Immature natural killer cell (primary cell): ENCODE measurements around the gene CACNA1D. TPM values are rescaled to one million over a fixed set of nuclear protein-coding genes. Genes with fewer than 3 reads are reported as not detected.

Experiments used
- DNase-seq, 3 donors: peaks; one replicate each; pipeline ENCODE4 v3.0.0; 2022; ENCODE audit warnings: mixed read lengths in 1 of 3
- H3K27ac Mint-ChIP-seq, 6 donors: one replicate each; pipeline ENCODE4 v1.8.0; 2020; ENCODE audit warnings: mixed read lengths in 6 of 6, mild to moderate bottlenecking in 5 of 6, inconsistent platforms in 4 of 6, moderate library complexity in 3 of 6
- H3K27me3 Mint-ChIP-seq, 3 donors: one replicate each; pipeline ENCODE4 v1.8.0; 2020 to 2021; ENCODE audit warnings: low read depth in 3 of 3, mild to moderate bottlenecking in 3 of 3, mixed read lengths in 3 of 3, moderate library complexity in 3 of 3, inconsistent platforms in 1 of 3
- H3K36me3 Mint-ChIP-seq, 3 donors: one replicate each; pipeline ENCODE4 v1.8.0; 2020; ENCODE audit warnings: mixed read lengths in 3 of 3, inconsistent platforms in 2 of 3, mild to moderate bottlenecking in 2 of 3
- H3K4me1 Mint-ChIP-seq, 2 donors: one replicate each; pipeline ENCODE4 v1.8.0; 2020; ENCODE audit warnings: inconsistent platforms in 2 of 2, mild to moderate bottlenecking in 2 of 2, mixed read lengths in 2 of 2, moderate library complexity in 1 of 2
- H3K4me3 Mint-ChIP-seq, 5 donors: one replicate each; pipeline ENCODE4 v1.8.0; 2020; ENCODE audit warnings: mild to moderate bottlenecking in 5 of 5, mixed read lengths in 5 of 5, inconsistent platforms in 3 of 5, moderate library complexity in 3 of 5
- H3K9me3 Mint-ChIP-seq, 6 donors: one replicate each; pipeline ENCODE4 v1.8.0; 2020; ENCODE audit warnings: mild to moderate bottlenecking in 6 of 6, mixed read lengths in 6 of 6, inconsistent platforms in 4 of 6, moderate library complexity in 3 of 6
- polyA plus RNA-seq, 3 donors: library from polyadenylated mRNA; unstranded; fragments of 300-500 nt; fragmentation: Illumina TruSeq; gene quantifications; one replicate each; pipeline ENCODE4 v1.2.3, GENCODE V29; 2021

Gene CACNA1D
- polyA plus RNA-seq, 3 donors from 2014 or later, result not detected

DNA sequence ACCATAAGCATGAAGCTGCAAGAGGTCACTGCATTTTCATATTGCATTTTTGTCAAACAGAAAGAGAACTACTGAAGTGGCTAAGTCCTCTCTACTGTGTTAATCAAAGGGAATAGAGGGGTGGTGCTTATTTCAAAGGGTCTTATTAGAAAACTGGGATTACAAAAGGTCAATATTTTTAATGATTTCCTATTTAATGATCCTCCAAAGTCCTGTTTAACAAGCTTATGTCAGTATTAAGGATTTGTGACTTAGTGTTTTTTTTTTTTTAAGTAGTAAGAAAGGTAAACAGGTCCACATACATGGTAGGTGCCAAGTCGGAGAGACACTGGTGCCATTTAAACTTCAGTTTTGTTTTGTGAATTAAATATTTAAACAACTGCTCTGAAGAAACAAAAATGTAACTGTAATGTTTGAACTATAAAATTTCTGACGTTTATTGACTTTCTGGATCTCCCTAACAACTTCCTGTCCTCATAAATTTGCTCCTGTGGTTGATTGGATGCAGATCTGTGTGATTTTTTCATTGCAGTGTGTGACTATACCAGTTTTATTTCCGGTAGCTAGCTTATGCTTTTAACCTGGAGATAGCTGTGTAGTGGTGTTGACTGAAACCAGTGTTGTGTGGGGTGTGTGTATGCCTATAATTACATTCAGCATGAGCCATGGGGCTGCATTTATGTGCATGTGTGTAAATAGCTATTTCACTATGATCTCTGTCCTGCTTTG is 8.6 kb upstream of the CACNA1D start:
- no peaks in the 10 kb centered on the region for H3K9me3 Mint-ChIP-seq
- DNase-seq, result no peak
- H3K27me3 Mint-ChIP-seq, result peaks cover 2 to 6% (median 6%) of the 10 kb centered on the region in 3 donors
- no peak overlapping the region for H3K27ac Mint-ChIP-seq
- H3K4me1 Mint-ChIP-seq, result no peaks in the 10 kb centered on the region
- no peak overlapping the region for H3K4me3 Mint-ChIP-seq
- no peaks in the 10 kb centered on the region for H3K36me3 Mint-ChIP-seq

DNA sequence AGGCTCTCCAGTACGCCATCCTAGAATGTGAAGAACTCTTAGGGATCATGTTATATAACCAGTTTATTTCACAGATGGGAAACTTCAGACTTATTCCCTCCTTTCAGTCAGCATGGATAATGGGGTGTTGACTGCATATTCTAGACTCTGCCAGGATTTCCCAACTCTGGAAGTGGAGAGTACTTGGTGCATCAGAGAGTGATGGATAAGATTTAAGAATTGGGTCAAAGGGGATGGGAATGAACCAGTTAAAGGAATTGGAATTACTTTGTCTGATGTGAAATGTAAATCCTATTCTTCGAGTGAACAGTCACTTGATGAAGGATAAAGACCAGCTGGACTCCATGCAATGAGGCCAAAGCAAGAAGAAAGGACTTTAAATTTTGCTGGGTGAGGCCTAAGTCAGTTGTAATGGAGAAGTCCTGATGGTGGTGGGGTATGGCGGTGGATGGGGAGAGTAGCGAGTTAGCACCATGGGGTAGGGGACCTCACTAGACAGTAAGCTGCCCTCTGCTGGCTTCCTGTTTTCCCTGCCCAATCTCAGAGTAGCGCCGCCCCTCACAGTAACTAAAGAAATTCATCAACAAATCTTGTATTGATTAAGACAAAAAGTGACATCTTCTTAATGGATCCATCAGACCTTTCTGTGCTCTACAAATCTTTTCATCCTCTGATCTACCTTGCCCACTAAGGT is 7.3 kb upstream of the CACNA1D start:
- DNase-seq, result no peak
- H3K27ac Mint-ChIP-seq, result no peak overlapping the region
- no peak overlapping the region for H3K4me3 Mint-ChIP-seq
- no peaks in the 10 kb centered on the region for H3K36me3 Mint-ChIP-seq
- H3K27me3 Mint-ChIP-seq, result peaks cover 2 to 11% (median 4%) of the 10 kb centered on the region in 3 donors
- H3K4me1 Mint-ChIP-seq, result no peaks in the 10 kb centered on the region
- H3K9me3 Mint-ChIP-seq, result peaks cover 0 to 2% (median 0%) of the 10 kb centered on the region in 6 donors

DNA sequence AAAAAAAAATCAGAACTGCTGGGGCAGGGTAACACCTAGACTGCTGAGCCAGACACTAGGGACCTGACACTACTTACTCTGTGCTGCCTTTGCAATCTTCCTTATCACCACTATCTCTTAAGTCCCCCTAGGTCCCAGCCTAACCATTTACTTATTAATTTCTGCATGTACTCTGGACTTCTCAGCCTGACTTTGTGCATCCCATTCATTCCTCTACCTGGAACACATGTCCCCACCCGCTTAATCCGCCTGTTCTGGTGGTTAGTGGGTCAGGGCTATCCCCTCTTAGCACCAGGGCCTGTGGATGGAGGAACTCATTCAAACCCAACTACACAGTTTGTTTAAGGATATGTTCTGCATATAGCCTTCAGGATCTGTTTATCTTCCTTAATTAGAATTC is 5.0 kb upstream of the CACNA1D start:
- Mint-ChIP-seq H3K36me3 (no peaks in the 10 kb centered on the region), H3K27me3 (peaks cover 4 to 23% (median 4%) of the 10 kb centered on the region in 3 donors)

DNA sequence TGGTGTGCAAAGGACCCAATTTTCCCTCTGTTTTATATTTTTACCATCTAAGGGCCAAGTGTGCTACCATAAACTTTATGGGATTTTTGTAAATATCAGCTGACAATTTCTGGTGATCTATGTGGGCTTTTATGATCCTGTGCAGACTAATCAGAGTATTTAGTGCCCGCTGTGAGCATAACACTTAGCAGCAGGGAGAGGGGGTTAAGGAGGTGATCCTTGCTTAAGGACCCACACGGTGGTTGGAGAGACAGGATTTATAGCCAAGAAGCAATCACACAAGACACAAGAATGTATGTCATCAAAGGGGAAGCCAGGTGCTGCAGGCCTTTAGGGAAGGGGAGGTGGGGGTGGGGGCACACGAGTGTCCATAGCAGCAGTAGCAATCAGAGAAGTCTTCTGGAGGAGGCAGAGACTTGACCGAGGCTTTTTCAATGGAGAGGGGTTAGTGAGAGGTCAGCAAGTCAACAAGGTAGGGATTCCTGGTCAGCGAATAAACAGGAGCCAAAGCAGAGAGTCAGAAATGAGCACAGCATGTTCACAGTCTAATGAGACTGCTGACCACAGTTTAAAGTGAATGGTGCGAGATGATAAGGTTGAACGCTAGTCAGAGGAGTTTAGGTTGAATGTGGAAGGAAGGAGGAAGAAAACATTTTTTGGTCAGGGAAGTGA is 4.5 kb upstream of the CACNA1D start:
- no peaks in the 10 kb centered on the region for H3K36me3 Mint-ChIP-seq
- no peak for DNase-seq
- H3K27ac Mint-ChIP-seq, result no peak overlapping the region
- peaks cover 0 to 3% of the 10 kb centered on the region in 2 donors for H3K4me1 Mint-ChIP-seq
- H3K9me3 Mint-ChIP-seq, result peaks cover 0 to 2% (median 0%) of the 10 kb centered on the region in 6 donors
- peaks cover 4 to 23% (median 4%) of the 10 kb centered on the region in 3 donors for H3K27me3 Mint-ChIP-seq
- H3K4me3 Mint-ChIP-seq, result no peak overlapping the region

More for the DNA sequence above, 5.0 kb upstream of the CACNA1D start:
- Mint-ChIP-seq H3K9me3 (peaks cover 0 to 2% (median 0%) of the 10 kb centered on the region in 6 donors), H3K4me3 (no peak overlapping the region), H3K4me1 (peaks cover 0 to 3% of the 10 kb centered on the region in 2 donors), H3K27ac (no peak overlapping the region)
- no peak for DNase-seq

DNA sequence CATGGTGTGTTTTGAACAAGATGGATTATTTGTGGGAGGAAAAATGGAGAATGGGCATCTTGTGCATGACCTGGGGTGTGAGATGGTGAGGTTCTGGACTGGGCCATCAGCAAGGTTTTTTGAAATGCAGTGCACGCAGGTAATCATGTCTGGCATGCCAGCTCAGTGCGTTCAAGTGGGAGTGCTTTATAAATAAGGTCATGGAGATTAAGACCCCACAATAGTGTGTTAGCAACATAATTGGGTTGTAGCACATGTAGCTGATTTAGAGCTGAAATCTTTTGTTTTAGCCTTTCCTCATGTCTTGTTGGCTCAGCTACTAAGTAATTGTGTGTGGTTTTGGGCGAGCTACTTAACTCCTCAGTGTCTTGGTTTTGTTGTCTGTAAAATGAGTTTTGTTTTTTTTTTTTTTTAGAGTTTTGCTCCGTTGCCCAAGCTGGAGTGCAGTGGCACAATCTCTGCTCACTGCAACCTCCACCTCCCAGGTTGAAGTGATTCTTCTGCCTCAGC is 3.9 kb upstream of the CACNA1D start:
- Mint-ChIP-seq H3K9me3 (peaks cover 0 to 2% (median 0%) of the 10 kb centered on the region in 6 donors), H3K4me3 (no peak overlapping the region), H3K4me1 (peaks cover 0 to 3% of the 10 kb centered on the region in 2 donors), H3K27me3 (peaks cover 4 to 23% (median 4%) of the 10 kb centered on the region in 3 donors), H3K36me3 (no peaks in the 10 kb centered on the region), H3K27ac (no peak overlapping the region)
- DNase-seq, result no peak

DNA sequence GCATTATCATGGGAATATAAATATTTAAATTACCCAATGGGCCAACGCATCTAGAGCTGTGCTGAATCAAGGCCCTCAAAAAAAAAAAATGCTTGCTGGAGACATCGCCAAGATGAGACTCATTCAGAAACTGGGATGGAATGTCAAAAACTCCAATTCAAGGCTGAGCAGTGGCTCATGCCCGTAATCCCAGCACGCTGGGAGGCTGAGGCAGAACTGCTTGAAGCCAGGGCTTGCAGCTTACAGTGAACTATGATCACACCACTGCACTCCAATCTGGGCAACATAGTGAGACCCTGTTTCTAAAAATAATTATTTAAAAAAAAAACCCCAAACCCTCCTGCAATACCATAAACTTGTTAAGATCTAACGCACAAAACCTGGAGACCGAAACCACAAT is 3.1 kb upstream of the CACNA1D start:
- DNase-seq, result no peak
- peaks cover 4 to 7% of the 10 kb centered on the region in 2 donors for H3K4me1 Mint-ChIP-seq
- H3K4me3 Mint-ChIP-seq, result no peak overlapping the region
- H3K36me3 Mint-ChIP-seq, result no peaks in the 10 kb centered on the region
- no peak overlapping the region for H3K27ac Mint-ChIP-seq
- peaks cover 0 to 2% (median 0%) of the 10 kb centered on the region in 6 donors for H3K9me3 Mint-ChIP-seq
- peaks cover 5 to 27% (median 10%) of the 10 kb centered on the region in 3 donors for H3K27me3 Mint-ChIP-seq

DNA sequence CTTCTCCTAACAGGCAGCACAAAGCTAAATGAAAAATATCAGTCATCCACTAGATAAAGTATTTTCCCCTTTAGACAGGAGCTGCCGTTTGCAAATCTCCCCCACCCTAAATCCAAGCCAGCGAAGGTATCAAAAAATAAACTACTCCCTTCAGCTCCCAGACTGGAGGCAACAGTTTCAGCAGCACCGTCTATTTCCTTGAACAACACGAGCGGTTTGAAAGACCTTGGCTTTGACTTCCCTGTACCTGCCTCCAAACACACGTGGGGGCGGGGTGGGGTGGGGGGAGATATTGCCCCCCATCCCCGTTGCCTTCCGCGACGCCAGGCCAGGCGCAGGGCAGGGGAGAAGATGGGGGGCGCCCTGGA is 832 bp upstream of the CACNA1D start:
- Mint-ChIP-seq H3K4me1 (peaks cover 6 to 7% of the 10 kb centered on the region in 2 donors), H3K36me3 (no peaks in the 10 kb centered on the region), H3K27me3 (peaks cover 11 to 35% (median 16%) of the 10 kb centered on the region in 3 donors), H3K4me3 (peak overlapping the region; percentile 23 to 71 (median 67)), H3K9me3 (peaks cover 0 to 2% (median 0%) of the 10 kb centered on the region in 6 donors), H3K27ac (no peak overlapping the region)
- DNase-seq, result no peak

DNA sequence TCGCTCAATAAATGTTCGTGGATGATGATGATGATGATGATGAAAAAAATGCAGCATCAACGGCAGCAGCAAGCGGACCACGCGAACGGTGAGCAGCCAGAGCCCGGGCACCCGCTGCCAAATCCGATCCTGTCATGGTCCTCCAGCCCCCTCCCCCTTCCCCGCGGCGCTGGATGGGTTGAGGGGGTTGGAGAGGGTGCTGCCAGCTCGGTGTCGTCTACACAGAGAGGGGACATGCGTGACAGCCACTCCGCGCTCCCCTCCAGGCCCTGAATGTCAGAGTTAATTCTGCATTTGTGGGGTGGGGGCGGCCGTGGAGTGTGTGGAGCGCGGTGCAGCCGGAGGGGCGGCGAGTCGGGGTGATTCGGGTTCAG is 722 bp downstream of the CACNA1D start:
- H3K27ac Mint-ChIP-seq, result no peak overlapping the region
- no peaks in the 10 kb centered on the region for H3K36me3 Mint-ChIP-seq
- peaks cover 0 to 2% (median 0%) of the 10 kb centered on the region in 6 donors for H3K9me3 Mint-ChIP-seq
- H3K4me1 Mint-ChIP-seq, result peaks cover 6 to 7% of the 10 kb centered on the region in 2 donors
- peaks cover 8 to 37% (median 16%) of the 10 kb centered on the region in 3 donors for H3K27me3 Mint-ChIP-seq
- DNase-seq, result no peak
- H3K4me3 Mint-ChIP-seq, result peak overlapping the region in 2 of 5 donors; percentile 38 to 57

DNA sequence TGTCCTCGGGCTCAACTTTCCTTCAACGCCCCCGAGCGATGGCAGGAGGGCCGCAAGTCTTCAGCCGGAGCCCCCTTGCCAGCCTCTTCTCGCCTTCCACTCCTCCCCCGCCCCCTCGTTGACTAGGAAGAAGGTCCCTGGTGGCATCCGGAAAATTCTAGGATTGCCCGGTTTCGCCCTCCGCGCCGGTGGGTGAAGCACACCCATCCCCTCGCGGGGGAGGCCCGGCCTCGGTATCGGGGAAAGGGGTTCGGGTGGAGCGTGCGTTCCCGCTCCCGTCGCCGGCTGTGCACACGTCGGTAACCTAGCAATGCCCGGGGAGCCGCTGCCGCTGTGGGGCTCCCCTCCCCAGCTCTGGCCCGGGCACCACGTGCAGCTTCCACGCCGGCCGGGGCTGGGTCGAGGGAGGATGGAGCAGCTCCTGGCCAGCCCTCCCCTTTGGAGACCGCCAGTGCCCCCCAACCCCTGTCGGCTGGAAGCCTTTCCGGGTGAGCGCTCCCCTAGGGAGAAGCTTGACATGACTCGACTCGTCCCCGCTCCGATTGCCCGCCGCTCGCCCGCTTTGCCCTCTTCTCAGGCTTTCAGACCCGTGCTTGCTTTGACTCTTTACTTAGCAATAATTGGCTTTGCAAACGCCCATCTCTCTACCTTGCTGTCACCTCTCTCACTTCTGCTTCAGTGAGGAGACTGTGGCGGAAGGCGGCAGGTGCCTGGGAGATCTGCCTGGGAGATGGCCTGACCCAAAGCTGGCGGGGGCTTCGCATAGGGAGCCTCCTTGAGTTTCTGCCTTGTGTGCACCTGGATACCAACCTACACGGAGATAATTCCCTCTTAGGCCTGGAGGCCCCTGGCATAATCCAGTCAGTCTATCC is 1.3 kb downstream of the CACNA1D start:
- Mint-ChIP-seq H3K27me3 (peaks cover 8 to 34% (median 15%) of the 10 kb centered on the region in 3 donors), H3K4me3 (peak overlapping the region in 3 of 5 donors; percentile 55 to 70 (median 65)), H3K4me1 (peaks cover 6 to 7% of the 10 kb centered on the region in 2 donors), H3K27ac (no peak overlapping the region), H3K36me3 (no peaks in the 10 kb centered on the region), H3K9me3 (peaks cover 0 to 2% (median 0%) of the 10 kb centered on the region in 6 donors)
- DNase-seq, result no peak

DNA sequence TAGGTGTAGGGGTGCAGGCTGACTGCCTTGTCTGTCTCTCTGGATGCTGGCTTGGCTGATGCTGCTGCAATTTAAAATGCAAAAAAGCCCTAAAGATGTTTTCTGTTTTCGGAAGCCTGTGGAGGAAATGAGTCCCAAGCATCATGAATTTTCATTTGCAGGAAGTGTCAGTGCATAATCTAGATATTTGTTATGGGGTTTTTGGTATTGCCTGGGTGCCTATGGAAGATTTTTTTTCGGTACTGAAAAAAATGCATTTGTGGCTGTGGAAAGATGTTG is 1.9 kb downstream of the CACNA1D start:
- H3K9me3 Mint-ChIP-seq, result peaks cover 0 to 2% (median 0%) of the 10 kb centered on the region in 6 donors
- H3K27ac Mint-ChIP-seq, result no peak overlapping the region
- H3K27me3 Mint-ChIP-seq, result peaks cover 8 to 34% (median 15%) of the 10 kb centered on the region in 3 donors
- peak overlapping the region in 1 of 5 donors; percentile 65 for H3K4me3 Mint-ChIP-seq
- peaks cover 6 to 7% of the 10 kb centered on the region in 2 donors for H3K4me1 Mint-ChIP-seq
- DNase-seq, result no peak
- H3K36me3 Mint-ChIP-seq, result no peaks in the 10 kb centered on the region

DNA sequence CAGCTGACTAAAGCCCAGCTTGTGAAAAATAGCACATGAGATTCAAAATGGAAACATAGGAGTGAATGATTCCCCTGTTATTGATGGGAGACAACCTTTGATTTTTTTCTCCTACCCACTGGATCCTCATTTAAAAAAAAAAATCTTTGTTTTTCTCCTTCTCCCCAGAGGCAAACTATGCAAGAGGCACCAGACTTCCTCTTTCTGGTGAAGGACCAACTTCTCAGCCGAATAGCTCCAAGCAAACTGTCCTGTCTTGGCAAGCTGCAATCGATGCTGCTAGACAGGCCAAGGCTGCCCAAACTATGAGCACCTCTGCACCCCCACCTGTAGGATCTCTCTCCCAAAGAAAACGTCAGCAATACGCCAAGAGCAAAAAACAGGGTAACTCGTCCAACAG is 2.6 kb downstream of the CACNA1D start:
- Mint-ChIP-seq H3K4me3 (peak overlapping the region in 1 of 5 donors; percentile 11), H3K27ac (no peak overlapping the region), H3K27me3 (peaks cover 8 to 28% (median 15%) of the 10 kb centered on the region in 3 donors), H3K36me3 (no peaks in the 10 kb centered on the region), H3K4me1 (peaks cover 6 to 7% of the 10 kb centered on the region in 2 donors), H3K9me3 (no peaks in the 10 kb centered on the region)
- no peak for DNase-seq

DNA sequence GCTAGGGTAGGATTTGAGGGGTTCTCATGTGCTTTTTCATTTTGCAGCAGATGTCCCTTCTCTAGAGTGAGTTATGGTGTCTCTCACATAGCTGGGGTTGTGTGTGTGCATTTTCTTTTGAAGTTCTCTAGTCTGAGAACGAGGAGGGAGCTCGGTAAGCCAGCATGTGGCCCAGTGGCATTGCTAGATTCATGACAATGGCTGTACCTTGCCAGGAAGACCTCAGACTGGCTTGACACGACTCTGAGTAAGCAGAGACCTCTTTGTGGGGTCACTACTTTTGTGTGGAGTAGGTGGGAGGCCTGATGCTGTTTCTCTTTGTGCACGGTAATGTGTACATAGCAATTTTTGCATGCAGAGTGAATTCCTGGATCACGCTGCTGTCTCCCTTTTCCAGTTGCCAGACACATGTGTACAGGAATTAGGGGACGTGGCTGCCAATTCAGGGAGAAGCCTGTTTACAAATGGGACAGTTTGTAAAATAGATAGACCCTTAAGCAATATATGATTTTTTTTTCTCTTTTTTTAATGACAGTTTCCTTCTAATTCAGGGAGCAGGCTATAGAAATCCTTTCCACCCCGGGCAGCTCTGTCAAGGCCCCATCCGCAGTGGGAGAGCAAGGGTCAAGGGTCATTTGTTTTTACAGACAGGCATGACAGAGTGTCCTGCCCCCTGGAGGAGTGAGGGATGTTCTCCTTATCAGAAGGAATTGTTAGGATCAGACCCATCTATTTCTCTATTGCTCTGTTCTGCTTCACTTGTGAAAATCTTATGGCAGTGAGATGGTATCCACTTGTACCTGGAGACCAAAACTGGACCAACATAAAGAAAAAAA is 4.6 kb downstream of the CACNA1D start:
- Mint-ChIP-seq H3K4me3 (no peak overlapping the region), H3K27ac (no peak overlapping the region), H3K27me3 (peaks cover 11 to 15% (median 13%) of the 10 kb centered on the region in 3 donors), H3K4me1 (peaks cover 3 to 6% of the 10 kb centered on the region in 2 donors), H3K36me3 (no peaks in the 10 kb centered on the region), H3K9me3 (no peaks in the 10 kb centered on the region)
- no peak for DNase-seq
